ENCODE data around the gene WDR53. TPM values are rescaled to one million over a fixed set of nuclear protein-coding genes. Genes with fewer than 3 reads are reported as not detected.

WDR53 gene
- polyA plus RNA-seq, 1 donor (not counting 4 experiments of a cell fraction or from before 2014, with no cell fraction given), result 14.2 TPM

DNA sequence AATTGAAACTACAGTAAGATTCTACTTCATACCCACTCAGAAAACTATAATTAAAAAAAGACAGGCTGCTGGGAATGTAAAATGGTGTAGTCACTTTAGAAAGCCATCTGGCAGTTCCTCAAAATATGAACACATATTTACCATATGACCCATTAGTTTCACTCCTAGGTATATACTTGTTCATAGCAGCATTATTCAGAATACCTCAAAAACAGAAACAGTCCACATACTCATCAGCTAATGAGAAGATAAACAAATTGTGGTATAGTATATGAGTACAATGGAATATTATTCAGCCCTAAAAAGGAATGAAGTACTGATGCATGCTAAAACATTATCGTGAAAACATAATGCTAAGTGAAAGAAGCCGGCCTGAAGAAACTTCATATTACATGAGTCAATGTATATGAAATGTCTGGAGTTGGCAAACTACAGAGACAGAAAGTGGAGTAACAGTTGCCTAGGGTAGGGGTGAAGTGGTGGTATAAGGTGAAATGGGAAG lies 23.8 kb downstream of the WDR53 start:
- no peak overlapping the region for H3K4me3 ChIP-seq (ENCODE audit: control insufficient read depth in 2 of 3, extremely low read depth in 1 of 3, insufficient read depth in 2 of 3, low read depth in 1 of 3, low read length in 3 of 3)
- no peaks in the 10 kb centered on the region for H3K4me1 ChIP-seq (ENCODE audit: control insufficient read depth, extremely low read depth, insufficient read depth, low read length)
- DNase-seq (ENCODE audit: low read depth, low spot score) (no peak), FAIRE-seq (no peak)
- H3K4me2 ChIP-seq (ENCODE audit: control insufficient read depth, extremely low read depth, insufficient read depth, low read depth, low read length), result no peak overlapping the region
- no peaks in the 10 kb centered on the region for H3K9me3 ChIP-seq (ENCODE audit: control insufficient read depth, low read depth, low read length)
- H4K20me1 ChIP-seq (ENCODE audit: control insufficient read depth, extremely low read depth, insufficient read depth, low read length), result no peaks in the 10 kb centered on the region
- no peaks in the 10 kb centered on the region for H3K9me1 ChIP-seq (ENCODE audit: control insufficient read depth, extremely low read depth, insufficient read depth, low read length)
- H3K79me2 ChIP-seq (ENCODE audit: control insufficient read depth, insufficient read depth, low read length), result no peaks in the 10 kb centered on the region
- H3K27ac ChIP-seq (ENCODE audit: control insufficient read depth, insufficient read depth, low read length), result no peak overlapping the region
- no peaks in the 10 kb centered on the region for H3K36me3 ChIP-seq (ENCODE audit: control insufficient read depth in 2 of 2, extremely low read depth in 1 of 2, insufficient read depth in 2 of 2, low read length in 2 of 2)
- no peak overlapping the region for H3K9ac ChIP-seq (ENCODE audit: control insufficient read depth, extremely low read depth, insufficient read depth, low read length)
- dilution Hi-C loops (cut with MboI; ENCODE audit: extremely low pct_ligation_motif_present, low sequenced_read_pairs), result no loop called here
- TF ChIP-seq EZH2 (IDR thresholded peaks at IDR 0.05; ENCODE audit: low read length), result no peak
- TF ChIP-seq, protein P1, sequence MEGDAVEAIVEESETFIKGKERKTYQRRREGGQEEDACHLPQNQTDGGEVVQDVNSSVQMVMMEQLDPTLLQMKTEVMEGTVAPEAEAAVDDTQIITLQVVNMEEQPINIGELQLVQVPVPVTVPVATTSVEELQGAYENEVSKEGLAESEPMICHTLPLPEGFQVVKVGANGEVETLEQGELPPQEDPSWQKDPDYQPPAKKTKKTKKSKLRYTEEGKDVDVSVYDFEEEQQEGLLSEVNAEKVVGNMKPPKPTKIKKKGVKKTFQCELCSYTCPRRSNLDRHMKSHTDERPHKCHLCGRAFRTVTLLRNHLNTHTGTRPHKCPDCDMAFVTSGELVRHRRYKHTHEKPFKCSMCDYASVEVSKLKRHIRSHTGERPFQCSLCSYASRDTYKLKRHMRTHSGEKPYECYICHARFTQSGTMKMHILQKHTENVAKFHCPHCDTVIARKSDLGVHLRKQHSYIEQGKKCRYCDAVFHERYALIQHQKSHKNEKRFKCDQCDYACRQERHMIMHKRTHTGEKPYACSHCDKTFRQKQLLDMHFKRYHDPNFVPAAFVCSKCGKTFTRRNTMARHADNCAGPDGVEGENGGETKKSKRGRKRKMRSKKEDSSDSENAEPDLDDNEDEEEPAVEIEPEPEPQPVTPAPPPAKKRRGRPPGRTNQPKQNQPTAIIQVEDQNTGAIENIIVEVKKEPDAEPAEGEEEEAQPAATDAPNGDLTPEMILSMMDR (optimal IDR thresholded peaks at IDR 0.05 in 1 of 3, IDR thresholded peaks at IDR 0.05 in 1 of 3, conservative IDR thresholded peaks at IDR 0.05 in 1 of 3; ENCODE audit: extremely low read depth in 1 of 3, insufficient read depth in 2 of 3, low read length in 3 of 3), result no peak
- no peaks in the 10 kb centered on the region for H3K27me3 ChIP-seq (ENCODE audit: control insufficient read depth, extremely low read depth, insufficient read depth, low read length)
- H2AFZ ChIP-seq (ENCODE audit: control insufficient read depth, low read length), result no peak overlapping the region

DNA sequence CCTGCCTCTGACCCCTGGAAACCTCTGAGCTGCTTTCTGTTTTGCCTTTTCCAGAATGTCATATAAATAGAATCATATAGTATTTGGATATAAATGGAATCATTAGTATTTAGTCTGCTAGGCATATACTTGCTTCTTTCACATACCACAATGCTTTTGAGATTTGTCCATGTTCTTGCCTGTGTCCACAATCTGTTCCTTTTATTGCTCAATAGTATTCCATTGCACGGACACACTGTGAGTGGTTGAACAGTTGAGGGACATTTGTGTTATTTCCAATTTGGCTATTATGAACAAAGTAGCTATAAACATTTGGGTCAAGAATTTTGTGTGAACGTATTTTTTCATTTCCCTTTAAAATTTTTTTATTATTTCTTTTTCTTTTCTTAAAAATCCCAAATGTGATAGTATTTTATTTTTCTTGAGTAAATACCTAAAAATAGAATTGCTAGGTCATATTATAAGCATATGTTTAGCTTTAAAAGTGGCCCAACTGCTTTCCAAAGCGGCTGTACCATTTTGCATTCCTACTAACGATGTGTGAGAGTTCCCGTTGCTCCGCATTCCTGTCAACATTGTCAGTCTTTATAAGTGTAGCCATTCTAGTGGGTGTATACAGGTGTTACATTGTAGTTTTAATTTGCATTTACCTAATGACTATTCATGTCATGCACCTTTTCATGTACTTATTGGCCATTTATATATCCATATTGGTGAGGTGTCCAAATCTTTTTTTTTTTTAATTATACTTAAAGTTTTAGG lies 26.5 kb downstream of the WDR53 start:
- Histone ChIP-seq H3K9me3 (ENCODE audit: control insufficient read depth, low read depth, low read length) (no peaks in the 10 kb centered on the region), H3K79me2 (ENCODE audit: control insufficient read depth, insufficient read depth, low read length) (no peaks in the 10 kb centered on the region), H3K4me3 (ENCODE audit: control insufficient read depth in 2 of 3, extremely low read depth in 1 of 3, insufficient read depth in 2 of 3, low read depth in 1 of 3, low read length in 3 of 3) (no peak overlapping the region), H3K4me2 (ENCODE audit: control insufficient read depth, extremely low read depth, insufficient read depth, low read depth, low read length) (no peak overlapping the region), H3K27me3 (ENCODE audit: control insufficient read depth, extremely low read depth, insufficient read depth, low read length) (no peaks in the 10 kb centered on the region), H4K20me1 (ENCODE audit: control insufficient read depth, extremely low read depth, insufficient read depth, low read length) (no peaks in the 10 kb centered on the region), H3K9me1 (ENCODE audit: control insufficient read depth, extremely low read depth, insufficient read depth, low read length) (no peaks in the 10 kb centered on the region), H3K27ac (ENCODE audit: control insufficient read depth, insufficient read depth, low read length) (no peak overlapping the region), H3K4me1 (ENCODE audit: control insufficient read depth, extremely low read depth, insufficient read depth, low read length) (no peaks in the 10 kb centered on the region), H2AFZ (ENCODE audit: control insufficient read depth, low read length) (no peak overlapping the region), H3K36me3 (ENCODE audit: control insufficient read depth in 2 of 2, extremely low read depth in 1 of 2, insufficient read depth in 2 of 2, low read length in 2 of 2) (no peaks in the 10 kb centered on the region), H3K9ac (ENCODE audit: control insufficient read depth, extremely low read depth, insufficient read depth, low read length) (no peak overlapping the region)
- dilution Hi-C loops (cut with MboI; ENCODE audit: extremely low pct_ligation_motif_present, low sequenced_read_pairs), result no loop called here
- no peak for FAIRE-seq
- DNase-seq (ENCODE audit: low read depth, low spot score), result no peak
- TF ChIP-seq, protein P1 (optimal IDR thresholded peaks at IDR 0.05 in 1 of 3, IDR thresholded peaks at IDR 0.05 in 1 of 3, conservative IDR thresholded peaks at IDR 0.05 in 1 of 3; ENCODE audit: extremely low read depth in 1 of 3, insufficient read depth in 2 of 3, low read length in 3 of 3), result no peak
- TF ChIP-seq EZH2 (IDR thresholded peaks at IDR 0.05; ENCODE audit: low read length), result no peak

Data from keratinocyte (primary cell).